Measurements from ENCODE around the gene DPF1.

The DPF1 gene

GRCh38 chr19:38247734-38248268, 23.8 kb upstream of the DPF1 start:
- peak; percentile 72 for DNase-seq
- Histone ChIP-seq H3K79me2 (ENCODE audit: control insufficient read depth, insufficient read depth, low read length) (no peaks in the 10 kb centered on the region), H2BK5ac (ENCODE audit: low read length) (no peak overlapping the region), H2AK5ac (ENCODE audit: low read length) (no peak overlapping the region), H3K4ac (ENCODE audit: low read depth, low read length) (no peak overlapping the region), H4K8ac (ENCODE audit: low read depth, low read length) (no peak overlapping the region), H3K4me3 (ENCODE audit: low read length) (no peak overlapping the region), H3K79me1 (ENCODE audit: low read length) (no peaks in the 10 kb centered on the region), H3K9ac (ENCODE audit: low read length) (no peak overlapping the region), H2BK15ac (replicated peaks; ENCODE audit: low read depth) (no peak overlapping the region), H3K4me2 (ENCODE audit: low read length) (no peak overlapping the region), H3K23ac (ENCODE audit: low read length) (no peak overlapping the region), H4K5ac (ENCODE audit: low read length) (no peak overlapping the region), H3K18ac (ENCODE audit: low read length) (no peak overlapping the region), H2BK120ac (ENCODE audit: low read depth, low read length) (no peak overlapping the region), H3K36me3 (ENCODE audit: control insufficient read depth, insufficient read depth, low read length) (no peaks in the 10 kb centered on the region), H3K27ac (ENCODE audit: low read depth, low read length) (no peak overlapping the region), H3K4me1 (ENCODE audit: control insufficient read depth, low read depth, low read length) (peaks cover 6% of the 10 kb centered on the region), H3K27me3 (ENCODE audit: insufficient read depth, low read length, poor library complexity) (no peaks in the 10 kb centered on the region), H3K56ac (ENCODE audit: low read length) (no peak overlapping the region)
- WGBS (ENCODE audit: extremely low coverage, insufficient coverage, low lambda C conversion rate) = no CpG with 5 or more reads among the region's 9 CpGs

DNA sequence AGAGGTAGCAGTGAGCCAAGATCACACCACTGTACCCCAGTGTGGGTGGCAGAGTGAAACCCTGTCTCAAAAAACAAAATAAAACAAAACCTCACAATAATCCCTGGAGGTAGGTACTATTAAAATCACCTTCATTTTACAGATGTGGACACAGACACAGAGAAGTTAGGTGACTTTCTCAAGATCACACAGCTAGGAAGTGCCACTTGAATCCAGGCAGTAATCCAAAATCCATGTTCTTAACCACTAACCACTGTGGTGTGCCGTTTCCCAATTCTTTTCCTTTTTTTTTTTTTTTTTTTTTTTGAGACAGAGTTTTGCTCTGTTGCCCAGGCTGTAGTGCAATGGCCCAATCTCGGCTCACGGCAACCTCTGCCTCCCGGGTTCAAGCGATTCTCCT, 23.1 kb upstream of the DPF1 start:
- H3K79me1 ChIP-seq (ENCODE audit: low read length) = no peaks in the 10 kb centered on the region
- peaks cover 2% of the 10 kb centered on the region for H3K4me1 ChIP-seq (ENCODE audit: control insufficient read depth, low read depth, low read length)
- H3K18ac ChIP-seq (ENCODE audit: low read length) = no peak overlapping the region
- no peak overlapping the region for H3K56ac ChIP-seq (ENCODE audit: low read length)
- H4K5ac ChIP-seq (ENCODE audit: low read length) = no peak overlapping the region
- no peak overlapping the region for H2BK5ac ChIP-seq (ENCODE audit: low read length)
- H2BK120ac ChIP-seq (ENCODE audit: low read depth, low read length) = no peak overlapping the region
- H4K8ac ChIP-seq (ENCODE audit: low read depth, low read length) = no peak overlapping the region
- no peak overlapping the region for H2BK15ac ChIP-seq (replicated peaks; ENCODE audit: low read depth)
- H2AK5ac ChIP-seq (ENCODE audit: low read length) = no peak overlapping the region
- DNase-seq = no peak
- no peak overlapping the region for H3K9ac ChIP-seq (ENCODE audit: low read length)
- no peak overlapping the region for H3K4me2 ChIP-seq (ENCODE audit: low read length)
- no CpG with 5 or more reads among the region's 5 CpGs for WGBS (ENCODE audit: extremely low coverage, insufficient coverage, low lambda C conversion rate)
- no peak overlapping the region for H3K4me3 ChIP-seq (ENCODE audit: low read length)
- no peak overlapping the region for H3K4ac ChIP-seq (ENCODE audit: low read depth, low read length)
- H3K36me3 ChIP-seq (ENCODE audit: control insufficient read depth, insufficient read depth, low read length) = no peaks in the 10 kb centered on the region
- H3K27me3 ChIP-seq (ENCODE audit: insufficient read depth, low read length, poor library complexity) = no peaks in the 10 kb centered on the region
- H3K27ac ChIP-seq (ENCODE audit: low read depth, low read length) = no peak overlapping the region
- H3K23ac ChIP-seq (ENCODE audit: low read length) = no peak overlapping the region
- H3K79me2 ChIP-seq (ENCODE audit: control insufficient read depth, insufficient read depth, low read length) = no peaks in the 10 kb centered on the region

DNA sequence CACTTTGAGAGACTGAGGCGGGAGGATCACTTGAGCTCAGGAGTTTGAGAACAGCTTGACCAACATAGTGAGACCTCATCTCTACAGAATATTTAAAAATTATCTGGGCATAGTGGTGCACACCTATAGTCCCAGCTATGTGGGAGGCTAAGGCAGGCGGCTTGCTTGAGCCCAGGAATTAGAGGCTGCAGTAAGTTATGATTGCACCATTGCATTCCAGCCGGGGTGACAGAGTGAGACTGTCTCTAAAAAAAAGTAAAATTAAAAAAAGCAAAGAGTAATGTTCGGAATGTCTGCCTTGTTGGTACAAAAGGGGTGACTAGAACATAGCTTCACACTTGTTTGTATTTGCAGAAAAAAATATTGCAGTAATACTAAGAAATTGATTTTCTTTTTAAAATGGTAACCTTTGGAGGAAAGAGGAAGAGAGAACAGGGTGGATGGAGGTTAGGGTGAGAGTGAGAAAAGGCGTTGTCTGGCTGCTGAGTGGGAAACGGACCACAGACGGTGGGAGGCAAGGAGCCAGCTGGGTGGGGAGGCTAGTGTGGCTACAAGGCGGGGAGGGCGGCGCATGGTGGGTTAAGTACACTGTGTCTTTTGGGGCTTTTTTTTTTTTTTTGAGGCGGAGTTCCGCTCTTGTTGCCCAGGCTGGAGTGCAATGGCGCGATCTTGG, 21.9 kb upstream of the DPF1 start:
- Histone ChIP-seq H3K56ac (ENCODE audit: low read length) (no peak overlapping the region), H3K27ac (ENCODE audit: low read depth, low read length) (no peak overlapping the region)

GRCh38 chr19:38243279-38243673, 19.3 kb upstream of the DPF1 start:
- Histone ChIP-seq H3K4me1 (ENCODE audit: control insufficient read depth, low read depth, low read length) (no peaks in the 10 kb centered on the region), H2BK5ac (ENCODE audit: low read length) (no peak overlapping the region), H3K79me1 (ENCODE audit: low read length) (no peaks in the 10 kb centered on the region), H3K4me3 (ENCODE audit: low read length) (no peak overlapping the region), H3K27me3 (ENCODE audit: insufficient read depth, low read length, poor library complexity) (no peaks in the 10 kb centered on the region), H4K5ac (ENCODE audit: low read length) (no peak overlapping the region), H3K4me2 (ENCODE audit: low read length) (no peak overlapping the region), H3K27ac (ENCODE audit: low read depth, low read length) (no peak overlapping the region), H3K79me2 (ENCODE audit: control insufficient read depth, insufficient read depth, low read length) (no peaks in the 10 kb centered on the region), H3K23ac (ENCODE audit: low read length) (no peak overlapping the region), H3K56ac (ENCODE audit: low read length) (no peak overlapping the region), H3K18ac (ENCODE audit: low read length) (no peak overlapping the region), H2BK15ac (replicated peaks; ENCODE audit: low read depth) (no peak overlapping the region), H2AK5ac (ENCODE audit: low read length) (no peak overlapping the region), H2BK120ac (ENCODE audit: low read depth, low read length) (no peak overlapping the region), H3K9ac (ENCODE audit: low read length) (no peak overlapping the region), H3K36me3 (ENCODE audit: control insufficient read depth, insufficient read depth, low read length) (no peaks in the 10 kb centered on the region), H3K4ac (ENCODE audit: low read depth, low read length) (no peak overlapping the region), H4K8ac (ENCODE audit: low read depth, low read length) (no peak overlapping the region)
- no CpG with 5 or more reads among the region's 15 CpGs for WGBS (ENCODE audit: extremely low coverage, insufficient coverage, low lambda C conversion rate)
- DNase-seq = no peak

More for the DNA sequence above, 21.9 kb upstream of the DPF1 start:
- Histone ChIP-seq H3K4me3 (ENCODE audit: low read length) (no peak overlapping the region), H3K9ac (ENCODE audit: low read length) (no peak overlapping the region), H3K36me3 (ENCODE audit: control insufficient read depth, insufficient read depth, low read length) (no peaks in the 10 kb centered on the region), H3K23ac (ENCODE audit: low read length) (no peak overlapping the region), H2BK5ac (ENCODE audit: low read length) (no peak overlapping the region), H4K8ac (ENCODE audit: low read depth, low read length) (no peak overlapping the region), H4K5ac (ENCODE audit: low read length) (no peak overlapping the region), H2BK120ac (ENCODE audit: low read depth, low read length) (no peak overlapping the region), H3K79me2 (ENCODE audit: control insufficient read depth, insufficient read depth, low read length) (no peaks in the 10 kb centered on the region), H3K18ac (ENCODE audit: low read length) (no peak overlapping the region), H3K4me2 (ENCODE audit: low read length) (no peak overlapping the region), H2AK5ac (ENCODE audit: low read length) (no peak overlapping the region), H3K79me1 (ENCODE audit: low read length) (no peaks in the 10 kb centered on the region), H3K4me1 (ENCODE audit: control insufficient read depth, low read depth, low read length) (peaks cover 2% of the 10 kb centered on the region), H3K27me3 (ENCODE audit: insufficient read depth, low read length, poor library complexity) (no peaks in the 10 kb centered on the region), H3K4ac (ENCODE audit: low read depth, low read length) (no peak overlapping the region), H2BK15ac (replicated peaks; ENCODE audit: low read depth) (no peak overlapping the region)
- no CpG with 5 or more reads among the region's 14 CpGs for WGBS (ENCODE audit: extremely low coverage, insufficient coverage, low lambda C conversion rate)
- no peak for DNase-seq

GRCh38 chr19:38239816-38240215, 15.8 kb upstream of the DPF1 start:
- Histone ChIP-seq H2BK15ac (replicated peaks; ENCODE audit: low read depth) (no peak overlapping the region), H3K36me3 (ENCODE audit: control insufficient read depth, insufficient read depth, low read length) (no peaks in the 10 kb centered on the region), H3K27me3 (ENCODE audit: insufficient read depth, low read length, poor library complexity) (no peaks in the 10 kb centered on the region), H3K4ac (ENCODE audit: low read depth, low read length) (no peak overlapping the region), H3K4me2 (ENCODE audit: low read length) (no peak overlapping the region), H3K18ac (ENCODE audit: low read length) (no peak overlapping the region), H4K8ac (ENCODE audit: low read depth, low read length) (no peak overlapping the region), H3K4me3 (ENCODE audit: low read length) (no peak overlapping the region), H2BK120ac (ENCODE audit: low read depth, low read length) (no peak overlapping the region), H3K79me1 (ENCODE audit: low read length) (no peaks in the 10 kb centered on the region), H3K9ac (ENCODE audit: low read length) (no peak overlapping the region), H3K4me1 (ENCODE audit: control insufficient read depth, low read depth, low read length) (no peaks in the 10 kb centered on the region), H3K56ac (ENCODE audit: low read length) (no peak overlapping the region), H3K23ac (ENCODE audit: low read length) (no peak overlapping the region), H3K79me2 (ENCODE audit: control insufficient read depth, insufficient read depth, low read length) (no peaks in the 10 kb centered on the region), H2AK5ac (ENCODE audit: low read length) (no peak overlapping the region), H3K27ac (ENCODE audit: low read depth, low read length) (no peak overlapping the region), H2BK5ac (ENCODE audit: low read length) (no peak overlapping the region), H4K5ac (ENCODE audit: low read length) (no peak overlapping the region)
- 100% methylated on average over 2 of the region's 8 CpGs for WGBS (ENCODE audit: extremely low coverage, insufficient coverage, low lambda C conversion rate)
- no peak for DNase-seq

- no peak overlapping the region for H3K23ac ChIP-seq (ENCODE audit: low read length)
- H3K27ac ChIP-seq (ENCODE audit: low read depth, low read length) = no peak overlapping the region
- H2BK5ac ChIP-seq (ENCODE audit: low read length) = no peak overlapping the region
- no peak overlapping the region for H3K4me2 ChIP-seq (ENCODE audit: low read length)
- H2BK15ac ChIP-seq (replicated peaks; ENCODE audit: low read depth) = no peak overlapping the region
- no peaks in the 10 kb centered on the region for H3K79me2 ChIP-seq (ENCODE audit: control insufficient read depth, insufficient read depth, low read length)
- no peaks in the 10 kb centered on the region for H3K27me3 ChIP-seq (ENCODE audit: insufficient read depth, low read length, poor library complexity)
- no CpG with 5 or more reads among the region's 4 CpGs for WGBS (ENCODE audit: extremely low coverage, insufficient coverage, low lambda C conversion rate)
- DNase-seq = no peak
- no peak overlapping the region for H3K4me3 ChIP-seq (ENCODE audit: low read length)
- H2BK120ac ChIP-seq (ENCODE audit: low read depth, low read length) = no peak overlapping the region
- H3K9ac ChIP-seq (ENCODE audit: low read length) = no peak overlapping the region
- no peak overlapping the region for H2AK5ac ChIP-seq (ENCODE audit: low read length)
- no peak overlapping the region for H4K8ac ChIP-seq (ENCODE audit: low read depth, low read length)
- H3K79me1 ChIP-seq (ENCODE audit: low read length) = no peaks in the 10 kb centered on the region
- H3K4me1 ChIP-seq (ENCODE audit: control insufficient read depth, low read depth, low read length) = no peaks in the 10 kb centered on the region
- no peak overlapping the region for H4K5ac ChIP-seq (ENCODE audit: low read length)
- no peak overlapping the region for H3K18ac ChIP-seq (ENCODE audit: low read length)
- H3K36me3 ChIP-seq (ENCODE audit: control insufficient read depth, insufficient read depth, low read length) = no peaks in the 10 kb centered on the region
- no peak overlapping the region for H3K56ac ChIP-seq (ENCODE audit: low read length)
- no peak overlapping the region for H3K4ac ChIP-seq (ENCODE audit: low read depth, low read length)
These were observed 10.6 kb upstream of the DPF1 start for GRCh38 chr19:38234615-38235014.

Data from mesendoderm (in vitro differentiated cells).